Measurements from ENCODE around the gene TMEM231.
A peak's percentile ranks its signal among the peaks of the same experiment; 100 is the strongest.
"Not testable (repeated sequence)": the region's sequence is repeated elsewhere in the genome, so short reads cannot be mapped to it uniquely, and the experiment has no call there.

Gene TMEM231

GRCh38 chr16:75529056-75529905, 26.8 kb downstream of the TMEM231 start:
- no peak for DNase-seq

DNA sequence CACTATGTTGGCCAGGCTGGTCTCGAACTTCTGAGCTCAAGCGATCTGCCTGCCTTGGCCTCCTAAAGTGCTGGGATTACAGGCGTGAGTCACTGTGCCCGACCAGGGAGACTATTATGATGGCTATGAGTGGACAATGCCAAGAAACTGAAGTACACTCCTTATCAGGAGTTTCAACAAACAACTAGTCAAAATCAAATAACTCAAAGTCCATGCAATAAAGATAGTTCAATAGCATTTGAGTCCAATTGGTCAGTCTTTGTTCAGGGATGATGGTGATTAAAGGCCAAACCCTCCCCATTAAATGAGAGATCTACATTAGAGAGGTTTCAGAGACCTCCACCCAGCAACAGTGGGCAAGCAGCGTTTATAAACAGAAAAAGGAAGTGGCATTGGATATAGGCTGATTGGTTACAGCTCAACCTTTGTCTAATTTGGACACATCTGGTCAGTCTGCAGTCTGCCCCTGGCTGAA, 28.2 kb downstream of the TMEM231 start:
- DNase-seq = no peak

DNA sequence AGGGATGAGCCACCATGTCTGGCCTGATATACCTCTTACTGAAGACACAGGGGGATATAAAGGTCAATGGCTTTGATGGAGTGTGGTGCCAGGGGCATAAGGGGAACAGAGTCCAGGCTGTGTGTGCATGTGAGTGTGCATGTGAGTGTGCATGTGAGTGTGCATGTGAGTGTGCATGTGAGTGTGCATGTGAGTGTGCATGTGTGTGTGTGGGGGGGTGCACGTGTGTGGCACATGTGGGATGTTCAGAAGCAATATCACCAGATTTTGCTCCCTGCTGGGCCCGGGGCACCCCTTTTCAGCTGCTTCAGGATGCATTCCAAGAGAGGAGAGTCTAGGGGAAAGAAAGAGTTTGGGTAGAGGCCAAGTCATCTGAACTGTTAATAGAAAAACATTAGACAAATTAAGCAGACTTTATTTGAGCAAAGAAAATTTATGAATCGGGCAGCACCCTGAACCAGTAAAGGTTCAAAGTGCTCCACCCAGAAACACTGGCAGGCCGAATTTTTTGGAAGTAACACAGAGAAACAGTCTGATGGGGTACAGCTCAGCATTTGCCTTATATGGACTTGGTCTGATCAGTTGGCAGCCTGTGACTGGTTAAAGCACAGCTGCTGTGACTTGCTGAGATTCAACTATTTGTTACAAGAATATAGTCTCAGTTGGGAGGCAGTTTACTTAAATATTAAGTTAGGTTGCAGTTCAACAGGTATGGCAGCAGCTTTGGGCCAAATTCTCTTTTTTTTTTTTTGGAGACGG, 29.8 kb downstream of the TMEM231 start:
- no peak for DNase-seq

DNA sequence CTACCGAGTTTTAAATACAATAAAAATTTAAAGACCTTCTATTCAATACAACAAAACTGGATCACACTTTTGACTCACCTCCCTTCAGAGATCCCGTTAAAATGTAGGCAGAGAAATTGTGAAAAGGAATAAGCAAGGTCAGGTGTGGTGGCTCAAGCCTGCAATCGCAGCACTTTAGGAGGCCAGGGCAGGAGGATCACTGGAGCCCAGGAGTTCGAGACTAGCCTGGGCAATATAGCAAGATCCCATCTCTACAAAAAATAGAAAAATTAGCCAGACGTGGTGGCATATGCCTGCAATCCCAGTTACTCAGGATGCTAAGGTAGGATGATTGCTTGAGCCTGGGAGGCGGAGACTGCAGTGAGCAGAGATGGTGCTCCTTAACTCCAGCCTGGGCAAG, 36.9 kb downstream of the TMEM231 start:
- no peak for DNase-seq

GRCh38 chr16:75516189-75516966, 39.7 kb downstream of the TMEM231 start:
- not testable (repeated sequence) for DNase-seq

- DNase-seq = no peak
Measured at GRCh38 chr16:75514296-75514695, 41.8 kb downstream of the TMEM231 start.

- no peak for DNase-seq
Measured at GRCh38 chr16:75506574-75506973, 49.5 kb downstream of the TMEM231 start.

GRCh38 chr16:75506107-75506506, 49.9 kb downstream of the TMEM231 start:
- no peak for DNase-seq

DNA sequence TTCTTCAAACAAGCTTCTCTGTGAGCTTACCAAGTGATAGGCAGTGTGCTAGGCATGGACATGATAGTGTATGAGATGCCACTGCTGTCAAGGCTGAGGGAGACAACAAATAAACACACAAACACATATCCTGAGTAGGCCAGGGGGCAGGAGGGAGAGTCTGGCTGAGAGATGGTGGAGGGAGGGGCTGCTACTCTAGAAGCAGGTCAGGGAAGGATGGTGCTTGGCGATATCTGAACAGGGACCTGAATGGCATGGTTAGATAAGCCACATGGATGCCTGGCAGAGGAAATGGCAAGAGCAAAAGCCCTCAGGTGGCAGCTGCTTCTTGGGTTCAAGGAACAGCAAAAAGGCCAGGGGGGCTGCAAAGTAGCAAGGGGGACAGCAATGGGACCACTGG, 52.3 kb downstream of the TMEM231 start:
- no peak for DNase-seq

DNA sequence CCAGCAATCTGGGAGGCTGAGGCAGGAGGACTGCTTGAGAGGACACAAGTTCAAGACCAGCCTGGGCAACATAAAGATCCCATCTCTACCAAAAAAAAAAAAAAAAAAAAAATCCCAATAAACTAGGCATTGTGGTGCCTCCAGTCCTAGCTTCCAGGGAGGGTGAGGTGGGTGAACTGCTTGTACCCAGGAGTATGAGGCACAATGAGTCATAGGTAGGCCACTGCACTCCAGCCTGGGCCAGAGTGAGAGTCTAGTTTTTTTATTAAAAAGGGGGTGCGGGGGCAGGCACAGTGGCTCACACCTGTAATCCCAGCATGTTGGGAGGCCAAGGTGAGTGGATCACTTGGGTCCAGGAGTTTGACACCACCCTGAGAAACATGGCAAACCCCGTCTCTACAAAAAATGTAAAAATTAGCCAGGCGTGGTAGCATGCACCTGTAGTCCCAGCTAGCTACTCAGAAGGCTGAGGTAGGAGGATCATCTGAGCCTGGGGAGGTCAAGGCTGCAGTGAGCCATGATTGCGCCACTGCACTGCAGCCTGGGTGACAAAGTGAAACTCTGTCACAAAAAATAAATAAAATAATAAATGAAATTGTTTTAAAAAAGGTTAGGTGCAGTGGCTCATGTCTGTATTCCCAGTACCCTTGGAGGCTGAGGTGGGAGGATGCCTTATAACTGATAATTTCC, 53.0 kb downstream of the TMEM231 start:
- no peak for DNase-seq

- peak in 1 of 2 experiments; percentile 4 for DNase-seq
Measured at GRCh38 chr16:75501820-75502219, 54.2 kb downstream of the TMEM231 start.

DNA sequence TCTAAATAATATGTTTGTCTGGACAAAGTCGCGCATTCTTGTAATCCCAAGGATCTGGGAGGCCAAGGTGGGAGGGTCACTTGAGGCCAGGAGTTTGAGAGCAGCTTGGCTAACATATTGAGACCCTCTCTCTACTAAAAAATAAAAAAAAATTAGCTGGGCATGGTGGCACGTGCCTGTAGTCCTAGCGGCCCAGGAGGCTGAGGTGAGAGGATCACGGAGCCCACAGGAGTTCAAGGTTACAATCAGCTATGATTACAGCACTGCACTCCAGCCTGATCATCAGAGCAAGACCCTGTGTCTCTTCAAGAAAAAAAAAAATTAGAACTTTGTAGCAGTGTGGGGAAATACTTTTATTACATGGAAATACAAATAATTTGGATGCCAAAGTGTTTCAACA, 54.7 kb downstream of the TMEM231 start:
- DNase-seq = no peak

- peak in 1 of 2 experiments; percentile 47 for DNase-seq
Measured at GRCh38 chr16:75498605-75499322, 57.3 kb downstream of the TMEM231 start.

- DNase-seq = peak; percentile 34 to 86
Measured at GRCh38 chr16:75497558-75497957, 58.5 kb downstream of the TMEM231 start.

DNA sequence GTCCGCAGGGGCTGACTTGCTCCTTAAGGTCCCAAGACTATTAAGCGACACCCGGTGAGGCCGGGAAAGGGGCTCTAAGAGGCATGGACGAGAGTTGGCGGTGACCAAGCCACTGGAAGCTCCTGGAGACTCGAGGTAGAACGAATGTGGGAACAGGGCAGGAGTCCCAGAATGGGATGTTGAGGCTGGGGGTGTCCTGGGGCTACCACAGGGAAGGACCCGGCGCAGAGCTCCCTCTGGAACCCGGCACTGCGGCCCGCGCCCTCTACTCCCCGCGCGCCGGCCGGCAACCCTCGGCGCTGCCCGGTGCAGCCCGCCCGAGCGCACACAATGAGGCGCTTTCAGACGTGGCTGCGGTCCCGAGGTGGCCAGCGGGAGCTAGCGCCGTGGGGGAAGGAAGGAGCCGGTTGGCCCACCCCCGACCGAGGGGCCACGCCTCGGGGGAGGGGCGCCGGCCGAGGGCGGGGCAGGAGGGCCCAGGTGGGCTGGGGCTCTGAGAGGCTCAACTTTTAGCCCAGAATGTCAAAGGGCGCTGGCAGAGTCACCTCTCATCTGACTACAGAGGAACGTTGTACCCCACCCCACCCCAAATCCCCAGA, 60.9 kb downstream of the TMEM231 start, which contains the start of gene CHST6:
CHST6 (minus strand) TSS at position 366 of the 599 bp plus-strand sequence. CDS start 15,613 bp downstream, outside the sequence.
- DNase-seq = no peak

- DNase-seq = no peak
Measured at GRCh38 chr16:75494661-75495075, 61.4 kb downstream of the TMEM231 start.

- DNase-seq = no peak
Measured at GRCh38 chr16:75494184-75494583, 61.9 kb downstream of the TMEM231 start.

DNA sequence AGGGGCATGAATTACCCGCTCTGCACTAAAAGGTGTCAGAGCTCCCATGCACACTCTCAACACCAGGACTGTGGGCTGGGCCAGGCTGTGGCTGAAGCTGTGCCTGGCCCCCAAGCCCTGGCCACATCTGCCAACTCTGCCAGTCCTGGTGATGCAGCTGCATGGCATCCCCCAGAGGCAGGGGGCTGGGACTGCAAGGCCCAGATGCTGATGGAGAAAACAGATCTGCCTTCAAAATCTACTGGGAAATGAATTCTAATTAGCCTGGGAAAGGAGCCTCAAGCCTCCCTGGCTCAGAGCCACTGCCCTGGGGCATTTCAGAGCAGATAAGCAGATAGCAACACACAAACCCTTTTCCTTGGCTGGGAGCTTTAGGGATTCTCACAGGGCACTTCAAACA, 64.2 kb downstream of the TMEM231 start:
- DNase-seq = peak in 1 of 2 experiments; percentile 35

DNA sequence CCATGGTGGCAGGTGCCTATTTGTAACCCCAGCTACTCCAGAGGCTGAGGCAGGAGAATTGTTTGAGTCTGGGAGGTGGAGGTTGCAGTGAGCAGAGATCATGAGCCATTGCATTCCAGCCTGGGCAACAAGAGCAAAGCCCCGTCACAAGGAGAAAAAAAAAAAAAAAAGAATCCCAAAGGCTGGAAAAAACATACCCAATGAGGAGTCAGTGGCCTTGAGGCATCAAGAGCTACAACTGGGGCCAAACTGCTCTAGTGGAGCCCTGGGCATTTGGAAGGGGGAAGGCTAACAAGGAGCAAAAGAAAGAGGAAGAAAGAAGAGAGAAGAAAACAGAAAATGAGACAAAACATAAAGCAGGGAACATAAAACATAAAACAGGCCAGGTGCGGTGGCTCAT, 67.7 kb downstream of the TMEM231 start:
- no peak for DNase-seq
